Suppressor macrophage treated with lipopolysaccharide for 1 hour (primary cell): ENCODE measurements around the gene MAML2.
"Not testable (repeated sequence)": the region's sequence is repeated elsewhere in the genome, so short reads cannot be mapped to it uniquely, and the experiment has no call there.

Experiments
- DNase-seq, 3 donors: peaks; one replicate each; pipeline ENCODE4 v3.0.0-alpha.2; 2020 to 2022

Gene MAML2

DNA sequence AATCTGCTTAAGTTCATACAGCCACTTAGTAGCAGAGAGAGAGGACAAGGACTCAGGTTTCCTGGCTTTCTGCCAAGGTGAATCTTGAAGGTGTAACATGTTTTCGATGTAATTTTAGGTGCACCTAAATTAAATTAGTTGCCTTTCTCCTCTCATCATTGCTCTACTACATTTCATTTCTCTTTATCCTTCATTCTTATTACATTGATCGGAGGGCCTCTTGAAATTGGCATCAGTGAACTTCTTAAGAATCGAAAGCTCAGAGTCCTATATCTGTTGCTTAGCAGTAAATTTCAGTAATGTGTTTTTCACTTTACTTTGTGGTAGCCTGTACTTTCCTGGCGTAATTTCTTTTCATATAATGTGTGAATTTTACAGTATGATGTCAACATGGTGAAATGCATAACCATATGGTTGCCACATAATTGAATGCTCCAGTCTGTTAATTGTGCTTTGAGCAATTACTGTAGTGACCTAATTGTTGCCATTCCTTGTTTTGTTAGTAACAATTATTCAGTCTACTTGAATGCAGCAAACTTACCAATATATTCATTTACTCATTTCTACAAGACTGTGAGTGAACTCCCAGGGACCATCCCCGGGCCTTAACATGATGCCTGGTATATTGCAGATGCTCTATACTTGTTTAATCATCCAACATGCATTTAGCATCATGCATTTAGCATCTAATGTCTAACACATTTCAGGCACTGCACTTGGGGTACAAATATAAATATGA lies 138.1 kb downstream of the MAML2 start:
- peak in 2 of 3 donors; percentile 48 to 57 for DNase-seq

DNA sequence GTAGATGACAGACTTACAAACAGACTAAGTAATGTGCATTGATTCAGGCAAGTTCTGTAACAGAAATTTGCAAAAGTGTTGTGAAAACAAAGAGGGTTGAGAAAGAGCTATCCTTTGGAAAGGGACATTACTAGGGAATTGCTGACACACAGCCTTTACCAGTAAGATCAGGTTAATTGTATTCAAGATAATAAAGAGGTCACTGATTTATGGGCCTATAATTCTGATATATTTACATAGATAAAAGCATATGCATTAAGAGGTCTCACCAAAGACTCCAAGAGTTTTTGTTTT lies 138.7 kb downstream of the MAML2 start:
- DNase-seq: peak in 1 of 3 donors; percentile 27

DNA sequence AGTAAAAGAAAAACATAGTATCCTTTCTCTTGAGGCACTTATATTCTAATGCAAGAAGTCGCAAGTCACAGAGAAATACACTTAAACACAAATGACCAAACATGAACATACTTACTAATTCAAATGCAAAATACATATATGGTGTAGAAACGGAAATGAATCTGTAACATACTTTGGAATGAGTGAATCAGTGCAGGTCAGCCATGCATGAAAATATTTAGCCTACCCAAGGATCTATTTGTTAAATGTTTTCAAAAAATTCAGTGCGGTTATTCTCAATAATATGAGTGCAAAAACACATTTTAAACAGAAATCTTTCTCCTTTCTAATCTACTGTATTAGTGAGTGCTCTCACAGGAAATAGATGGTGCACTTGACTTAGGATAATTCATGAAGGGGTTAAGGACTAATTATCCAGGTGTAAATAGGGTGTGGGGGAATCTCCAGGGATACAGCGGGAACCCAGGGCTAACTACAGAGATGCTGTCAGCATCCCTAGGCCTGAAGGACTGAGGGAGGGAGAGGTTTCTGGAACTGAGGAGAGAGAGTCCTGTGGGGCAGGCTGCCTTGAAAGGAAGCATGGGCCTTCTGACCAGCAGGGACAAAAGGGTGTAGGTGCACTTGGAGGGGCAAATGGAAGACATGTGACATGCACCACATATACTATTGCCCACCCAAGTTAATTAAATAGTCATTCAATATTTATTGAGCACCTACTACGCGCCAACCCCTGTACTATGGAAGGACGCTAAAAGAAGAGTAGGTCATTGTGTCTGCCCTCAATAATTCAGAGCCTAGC lies 139.2 kb downstream of the MAML2 start:
- no peak for DNase-seq

DNA sequence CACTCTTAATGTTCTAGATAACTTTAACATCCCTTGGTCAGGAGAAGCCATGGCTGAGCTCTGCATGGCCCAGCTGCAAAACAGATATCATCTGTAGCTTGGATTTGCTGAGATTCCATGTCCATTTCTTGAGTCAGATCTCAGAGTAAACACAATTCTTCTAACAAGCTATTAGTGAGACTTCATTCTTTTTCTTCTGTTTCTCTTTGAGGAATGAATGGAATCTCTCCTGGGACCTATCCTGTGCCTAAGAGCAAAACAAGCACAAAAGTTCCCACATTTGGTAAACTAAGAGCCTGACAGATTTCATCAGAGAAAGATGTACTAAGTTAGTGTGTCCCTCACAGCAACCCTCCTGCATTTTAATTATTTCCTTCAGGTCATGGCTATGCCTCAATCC lies 142.8 kb downstream of the MAML2 start:
- DNase-seq: peak in 1 of 3 donors; percentile 27

DNA sequence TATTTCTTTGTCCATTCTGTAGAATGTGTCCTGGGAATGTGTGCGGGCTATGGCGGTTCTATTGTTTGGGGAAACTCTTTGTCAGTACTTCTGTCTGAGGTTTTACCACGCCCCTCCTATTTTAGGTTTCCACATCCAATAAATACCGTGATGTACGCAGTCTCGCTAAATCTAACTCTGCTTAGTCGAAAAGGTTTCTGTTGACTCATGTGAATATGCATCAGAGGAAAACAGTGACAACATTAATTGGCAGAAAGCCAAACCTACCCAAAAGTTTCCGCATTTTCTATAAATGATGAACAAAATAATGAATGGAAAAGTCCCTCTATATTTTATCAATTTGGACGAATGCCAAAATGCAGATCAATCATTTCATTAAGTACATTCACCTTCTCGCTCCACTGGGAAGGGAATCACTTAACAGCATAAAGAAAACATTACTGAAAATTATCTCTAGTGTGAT lies 143.4 kb downstream of the MAML2 start:
- peak; percentile 72 to 87 (median 82) for DNase-seq

DNA sequence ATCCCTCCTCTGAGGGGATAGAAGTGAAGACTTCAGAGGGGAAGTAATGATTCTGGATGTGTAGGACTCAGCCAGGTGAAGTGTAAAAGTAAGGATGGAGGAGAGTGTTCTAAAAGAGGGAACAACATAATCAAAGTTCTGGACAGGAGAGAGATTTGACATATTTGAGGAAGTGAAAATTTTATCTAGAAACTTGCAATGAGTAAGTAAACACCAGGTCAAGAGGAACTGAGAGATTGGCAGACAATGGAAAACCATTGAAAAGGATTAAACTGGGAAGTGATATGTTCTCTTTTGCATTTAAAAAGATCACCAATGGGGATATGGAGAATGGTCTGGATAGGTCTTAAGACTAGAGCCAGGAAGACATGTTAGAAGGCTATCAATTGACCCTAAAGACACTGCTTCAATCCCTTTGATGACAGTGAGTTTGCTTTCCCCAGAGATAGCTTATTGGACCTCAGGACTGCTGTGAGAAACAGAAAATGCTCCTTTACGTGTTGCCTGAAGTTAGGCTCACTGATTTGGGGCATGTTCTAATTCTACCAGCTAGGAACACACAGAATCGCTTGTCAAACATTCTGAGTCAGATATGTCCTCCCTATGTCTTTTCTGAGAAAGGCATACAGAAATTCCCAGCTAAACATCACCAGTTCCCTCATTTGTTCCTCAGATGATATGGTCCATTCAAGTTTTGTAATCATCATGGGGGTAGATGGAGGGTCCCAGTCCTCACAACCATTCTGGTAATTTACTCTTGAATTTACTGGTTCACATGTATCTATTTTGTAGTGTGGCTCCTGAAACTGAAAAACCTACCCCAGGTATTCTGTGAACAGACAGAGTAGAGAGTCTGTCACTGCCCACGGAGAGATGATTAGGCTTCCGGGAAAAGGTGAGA lies 144.9 kb downstream of the MAML2 start:
- DNase-seq: peak in 2 of 3 donors; percentile 62 to 75

DNA sequence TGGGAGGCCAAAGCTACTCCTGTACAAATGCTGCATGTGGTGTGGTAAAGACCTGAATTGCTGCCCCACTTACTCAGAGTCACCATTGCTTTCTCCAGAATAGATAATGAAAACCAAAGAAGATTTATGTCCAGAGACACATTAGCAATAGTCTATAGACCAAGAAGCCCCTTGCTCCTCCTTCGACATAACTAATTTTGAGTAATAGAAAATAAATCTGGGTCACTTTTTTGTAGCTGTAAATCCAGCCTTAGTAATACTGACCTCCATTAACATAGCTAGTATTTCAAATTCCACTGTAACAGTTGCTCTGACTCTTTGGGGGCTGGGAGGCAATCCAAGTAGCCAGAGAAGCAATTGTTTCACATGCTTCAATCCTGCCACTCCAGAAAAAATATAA lies 145.9 kb downstream of the MAML2 start:
- no peak for DNase-seq

DNA sequence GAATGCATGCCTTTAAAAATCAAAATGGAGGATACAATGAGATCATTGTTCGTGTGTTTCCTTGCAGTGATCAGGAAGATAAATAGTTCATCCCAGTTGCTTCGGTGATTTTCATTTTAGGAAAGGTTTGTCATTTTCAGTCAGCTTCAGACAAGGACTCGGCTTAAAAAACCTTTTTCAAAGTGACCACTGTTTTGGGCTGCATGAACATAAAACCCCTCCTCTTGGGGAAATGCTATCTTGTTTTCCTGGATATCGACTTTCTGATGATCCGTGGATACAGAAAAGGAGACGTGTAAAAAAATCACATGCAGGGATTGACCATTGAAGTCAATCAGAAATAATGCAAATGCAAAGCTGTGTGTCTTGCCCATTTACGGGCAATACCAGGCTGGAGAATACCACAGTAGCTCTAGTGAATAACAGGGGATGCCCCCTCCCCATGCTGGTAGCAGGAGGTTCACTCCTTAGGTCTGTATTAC lies 146.8 kb downstream of the MAML2 start:
- DNase-seq: no peak

DNA sequence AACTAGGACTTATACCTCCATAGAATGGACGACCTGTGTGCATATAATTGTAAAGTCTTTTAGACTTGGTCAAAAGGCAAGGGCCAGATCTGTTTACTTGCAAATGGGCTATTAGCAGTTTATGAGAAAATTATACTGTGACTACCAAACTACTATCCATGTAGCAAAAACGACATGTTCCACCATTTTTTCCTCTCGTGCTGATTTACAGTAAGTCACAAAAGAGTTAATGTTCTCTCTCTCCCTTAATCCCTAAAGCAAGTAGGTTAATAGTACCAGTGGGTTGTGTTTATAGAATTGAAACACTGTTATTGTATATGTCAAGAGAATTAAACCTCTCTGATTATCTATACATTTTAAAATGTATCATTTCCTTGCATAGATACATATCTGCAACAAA lies 147.3 kb downstream of the MAML2 start:
- no peak for DNase-seq

DNA sequence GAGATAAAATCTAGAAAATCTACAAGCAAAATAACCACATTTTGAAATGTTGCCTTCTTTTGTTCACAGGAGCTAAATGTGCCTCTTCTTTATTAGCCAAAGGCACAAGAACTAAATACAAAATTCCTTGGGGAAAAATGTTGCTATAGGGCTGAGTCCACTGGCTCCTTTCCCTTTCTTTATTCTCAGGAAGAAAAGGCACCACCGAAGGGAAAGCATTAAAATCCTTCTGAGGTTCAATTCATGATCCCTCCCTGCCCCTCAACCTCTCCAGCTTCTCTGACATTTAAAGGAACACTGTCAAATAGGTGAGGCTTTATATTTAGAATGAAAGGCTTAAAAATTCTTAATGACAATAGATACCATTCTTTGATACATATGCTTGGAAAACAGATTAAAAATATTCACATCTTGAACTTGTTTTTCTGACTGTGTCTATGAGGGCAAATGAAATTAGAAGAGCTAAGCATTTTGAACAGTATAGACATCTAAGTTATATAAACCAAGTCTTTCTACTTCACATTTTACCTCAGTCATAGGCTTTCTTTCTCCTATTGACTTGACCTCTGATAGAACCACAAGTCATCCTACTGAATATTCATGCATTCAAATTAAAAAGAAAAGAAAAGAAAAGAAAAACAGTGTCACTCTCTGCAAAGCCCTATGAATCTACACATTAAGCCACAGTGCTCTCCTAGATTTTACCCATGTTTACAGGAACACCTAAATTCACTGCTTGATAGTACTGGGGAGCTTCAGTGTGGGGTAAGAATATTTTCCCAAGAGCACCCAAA lies 148.2 kb downstream of the MAML2 start:
- DNase-seq: no peak

DNA sequence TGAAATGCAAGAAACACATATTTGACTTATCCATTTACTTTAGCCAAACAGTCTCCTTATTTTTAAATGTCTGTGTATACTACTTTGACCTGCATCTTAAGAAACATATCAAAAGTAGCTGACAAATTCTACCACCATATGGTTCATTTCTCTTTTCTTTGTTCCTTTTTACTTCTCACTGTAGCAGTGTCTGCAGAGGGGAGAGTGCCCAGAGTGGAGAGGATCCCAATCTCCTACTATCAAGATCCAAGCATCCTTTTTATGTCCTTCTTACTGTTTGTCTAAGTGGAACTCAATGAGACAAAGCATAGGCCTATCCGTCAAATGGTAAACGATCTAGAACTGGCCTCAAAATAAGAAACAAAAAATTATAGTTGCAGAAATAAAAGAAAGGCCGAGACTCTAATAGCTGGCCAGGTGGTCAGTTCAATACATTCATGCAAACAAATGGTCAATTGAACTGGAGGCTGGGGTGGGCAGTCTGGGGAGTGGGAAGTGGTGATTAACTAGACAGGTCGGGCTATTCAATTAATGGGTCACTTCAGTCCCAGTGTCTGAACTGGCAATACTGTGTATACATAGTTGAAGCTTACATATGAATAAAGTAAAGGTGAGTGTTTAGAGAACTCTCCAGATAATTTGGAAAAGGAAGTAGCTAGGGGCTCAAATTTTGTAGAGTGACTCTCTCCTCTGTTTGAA lies 149.1 kb downstream of the MAML2 start:
- no peak for DNase-seq

DNA sequence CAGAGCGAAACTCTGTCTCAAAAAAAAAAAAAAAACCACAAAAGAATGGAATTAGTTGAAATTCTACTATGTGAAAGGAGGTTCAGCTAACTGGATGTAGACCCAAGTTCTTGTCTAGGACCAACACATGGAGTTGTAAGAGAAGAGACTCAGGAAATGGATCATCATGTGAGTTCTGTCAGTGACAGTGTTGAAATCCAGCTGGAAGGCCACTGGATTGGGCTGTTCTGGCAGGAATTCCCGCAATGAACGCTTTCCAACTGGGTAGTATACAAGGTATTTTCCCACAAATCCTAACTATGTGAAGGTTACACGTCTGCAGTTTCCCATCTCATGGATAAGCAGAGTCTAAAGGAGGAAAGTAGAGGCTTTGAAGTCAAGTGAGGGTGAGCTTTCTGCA lies 151.2 kb downstream of the MAML2 start:
- peak; percentile 38 to 57 (median 46) for DNase-seq

DNA sequence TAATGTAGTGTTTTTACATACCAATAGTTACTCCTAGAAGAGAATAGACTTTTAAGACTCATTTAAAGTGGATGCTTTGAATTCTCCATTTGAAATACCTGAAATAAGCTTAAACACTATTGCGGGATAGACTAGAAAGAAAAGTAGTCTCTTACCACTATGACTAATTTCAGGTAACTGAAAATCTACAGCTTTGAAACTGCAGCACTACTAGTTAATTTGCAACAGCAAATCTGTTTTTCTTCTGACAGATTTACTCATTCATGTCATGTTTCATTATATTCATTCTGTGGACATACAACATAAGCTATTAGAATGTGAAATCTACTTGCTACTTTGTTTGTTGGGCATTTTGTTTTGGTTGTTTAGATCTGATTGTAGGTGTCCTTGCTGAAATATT lies 153.6 kb downstream of the MAML2 start:
- DNase-seq: no peak

DNA sequence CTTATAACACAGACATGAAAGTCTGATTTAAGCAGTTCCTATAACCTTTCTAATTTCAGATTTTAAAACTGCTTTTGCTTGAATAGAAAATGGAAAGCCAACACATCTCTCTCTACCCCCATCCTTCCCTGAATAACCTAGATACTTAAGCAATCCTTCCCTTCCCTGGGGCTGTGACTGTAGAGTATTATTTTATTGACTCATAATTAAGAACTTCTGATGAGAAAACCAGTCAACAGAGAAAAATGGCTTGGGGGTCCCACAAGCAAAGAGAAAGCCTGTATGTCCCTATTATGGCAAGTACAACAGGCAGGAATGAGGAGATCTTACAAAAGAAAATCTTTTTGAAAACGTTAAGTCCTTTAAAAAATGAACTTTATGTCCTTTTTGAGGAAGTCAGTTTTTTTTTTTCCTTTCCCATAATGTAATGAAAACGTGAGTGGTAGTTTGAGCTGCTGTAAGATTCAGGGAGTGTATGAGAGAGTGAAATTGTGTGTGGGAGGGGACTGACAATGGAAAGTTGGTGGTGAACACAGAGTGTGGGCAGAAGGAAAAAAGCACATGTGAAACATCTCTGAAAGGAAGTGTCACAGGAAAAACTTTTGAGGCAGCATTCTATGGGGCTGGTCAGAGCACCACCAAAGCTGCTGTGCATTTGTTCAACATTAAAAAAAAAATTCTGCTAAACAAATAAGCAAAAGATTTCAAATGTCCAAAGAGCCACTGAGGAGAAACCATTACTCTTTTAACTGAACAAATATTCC lies 154.6 kb downstream of the MAML2 start:
- peak; percentile 87 to 97 (median 95) for DNase-seq

DNA sequence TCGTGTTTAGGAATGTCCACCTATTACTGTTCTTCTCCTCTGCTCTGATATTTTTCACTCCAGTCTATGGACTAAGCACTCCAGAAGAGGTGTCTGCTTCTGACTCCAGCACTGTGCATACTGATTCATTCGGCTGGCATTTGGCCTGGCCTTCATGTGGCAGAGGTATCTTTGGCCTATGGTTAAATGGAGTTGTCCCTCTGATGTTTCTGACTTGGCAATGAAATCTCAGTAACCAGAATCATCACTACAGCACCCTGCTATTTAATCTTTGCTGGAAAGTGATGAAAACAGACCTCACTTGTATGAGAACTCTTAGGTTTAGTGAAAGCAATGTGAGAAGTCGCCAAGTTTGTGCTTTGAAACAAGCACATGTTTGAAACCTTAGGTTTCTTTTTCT lies 155.2 kb downstream of the MAML2 start:
- DNase-seq: no peak

DNA sequence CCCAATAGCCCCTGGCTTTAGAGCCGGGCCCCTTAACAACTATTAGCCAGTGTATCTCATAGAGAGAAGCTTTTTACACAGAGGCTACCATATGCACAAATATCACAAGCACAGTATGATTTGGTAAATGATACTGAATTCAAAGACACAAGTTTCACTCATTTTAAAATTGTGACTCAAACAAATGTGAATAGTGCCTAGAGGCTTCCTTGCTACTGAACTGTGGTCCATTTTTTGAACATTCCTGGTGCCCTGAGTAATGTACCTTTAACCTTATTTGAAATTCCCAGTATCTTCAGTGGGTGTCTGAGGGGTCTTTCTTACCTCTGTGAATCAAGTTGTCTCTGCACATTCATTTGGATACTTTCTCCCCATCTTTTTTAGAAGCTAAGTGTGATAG lies 156.2 kb downstream of the MAML2 start:
- no peak for DNase-seq

DNA sequence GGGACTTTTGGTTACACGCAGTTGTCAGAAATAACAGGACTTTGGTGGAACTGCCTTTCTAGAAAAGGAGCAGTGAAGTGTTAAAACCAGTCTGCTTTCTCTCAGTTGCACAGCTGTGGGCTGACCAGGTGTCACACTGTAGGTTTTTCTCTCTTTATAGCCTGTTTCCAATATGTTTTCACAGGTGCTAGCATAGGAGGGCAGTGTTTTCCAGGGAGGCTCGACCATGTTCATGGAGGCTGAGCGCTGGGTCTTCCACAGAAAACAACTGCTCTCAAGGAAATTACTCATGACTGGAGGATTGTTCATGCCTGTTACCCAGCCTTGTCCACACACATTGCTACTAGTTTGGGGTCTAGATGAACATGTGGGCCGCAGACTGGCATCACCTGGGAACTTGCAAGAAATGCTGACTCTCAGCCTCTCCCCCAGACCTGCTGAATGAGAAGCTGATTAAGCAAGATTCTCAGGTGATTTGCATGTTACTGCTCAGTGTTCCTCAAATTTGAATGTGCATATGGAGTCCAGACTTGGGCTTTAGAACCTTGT lies 157.7 kb downstream of the MAML2 start:
- DNase-seq: no peak

DNA sequence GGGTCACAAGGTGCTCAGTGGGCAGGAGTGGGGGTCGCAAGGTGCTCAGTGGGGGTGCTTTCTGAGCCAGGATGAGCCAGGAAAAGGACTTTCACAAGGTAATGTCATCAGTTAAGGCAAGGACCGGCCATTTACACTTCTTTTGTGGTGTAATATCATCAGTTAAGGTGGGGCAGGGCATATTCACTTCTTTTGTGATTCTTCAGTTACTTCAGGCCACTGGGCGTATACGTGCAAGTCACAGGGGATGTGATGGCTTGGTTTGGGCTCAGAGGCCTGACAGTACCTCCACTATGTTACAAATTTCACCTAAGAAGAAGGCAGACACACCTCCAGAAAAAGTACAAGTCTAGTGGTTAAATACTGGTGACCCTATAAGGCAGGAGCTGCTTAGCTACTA lies 162.1 kb downstream of the MAML2 start:
- not testable (repeated sequence) for DNase-seq

DNA sequence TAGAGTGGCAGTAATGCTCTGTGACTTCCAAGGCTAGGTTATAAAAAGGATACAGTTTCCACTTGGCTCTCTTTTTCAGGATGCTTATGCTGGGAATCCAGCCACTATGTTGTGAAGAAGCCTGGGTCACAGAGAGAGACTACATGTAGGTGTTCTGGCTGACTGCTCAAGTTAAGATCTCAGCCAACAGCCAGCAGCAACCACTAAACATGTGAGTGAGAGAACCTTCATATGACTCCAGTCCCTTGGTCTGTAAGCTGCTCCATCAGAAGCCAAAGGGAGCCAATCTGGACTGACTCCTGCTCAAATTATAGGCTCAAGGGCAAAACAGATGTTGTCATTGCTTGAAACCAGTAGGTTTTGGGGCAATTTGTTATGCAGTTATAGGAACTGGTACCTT lies 162.7 kb downstream of the MAML2 start:
- DNase-seq: no peak

DNA sequence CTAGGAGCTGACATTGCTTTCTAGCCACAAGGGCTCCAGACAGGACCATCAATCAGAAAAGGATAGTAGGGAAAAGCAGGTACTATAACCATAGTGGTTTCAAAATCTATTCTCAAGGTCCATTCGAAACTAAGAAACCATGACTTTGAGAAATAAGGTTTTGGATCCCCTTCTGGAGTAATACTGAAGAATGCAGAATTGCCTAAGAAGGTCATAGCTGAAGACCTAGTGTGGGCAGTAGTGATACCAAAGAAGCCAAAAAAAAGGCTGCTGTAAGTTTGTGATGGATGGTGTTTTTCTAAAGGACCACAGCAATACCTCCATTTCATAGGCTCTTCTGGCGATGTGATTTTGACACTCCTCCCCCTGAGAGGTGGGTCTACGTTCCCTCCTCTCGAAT lies 163.1 kb downstream of the MAML2 start:
- DNase-seq: no peak

DNA sequence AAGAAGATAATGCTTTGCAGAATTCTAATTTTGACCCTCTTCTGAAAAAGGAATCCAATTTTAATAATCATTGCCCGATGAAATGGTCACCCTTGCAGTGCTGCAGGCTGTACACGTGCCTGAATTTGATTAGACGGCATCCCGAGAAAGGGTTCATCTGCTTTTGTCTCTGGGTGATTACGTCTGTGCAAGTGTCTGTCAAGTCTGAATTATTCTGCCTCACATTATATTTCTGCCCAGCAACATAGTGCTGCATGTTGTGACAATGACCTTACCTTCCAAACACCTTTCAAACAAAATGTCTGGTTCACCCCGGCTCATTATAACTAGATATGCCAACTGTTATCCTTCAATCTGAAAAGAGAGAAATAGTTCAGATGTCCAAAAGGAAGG lies 164.1 kb downstream of the MAML2 start:
- no peak for DNase-seq
